ENCODE measurements around the gene FBXW2.
"Not testable (repeated sequence)": the region's sequence is repeated elsewhere in the genome, so short reads cannot be mapped to it uniquely, and the experiment has no call there.

The FBXW2 gene

GRCh38 chr9:120778758-120779157, 14.5 kb downstream of the FBXW2 start:
- DNase-seq (ENCODE audit: low spot score), result peak; percentile 43

GRCh38 chr9:120777229-120777628, 16.0 kb downstream of the FBXW2 start:
- no peak for DNase-seq (ENCODE audit: low spot score)

DNA sequence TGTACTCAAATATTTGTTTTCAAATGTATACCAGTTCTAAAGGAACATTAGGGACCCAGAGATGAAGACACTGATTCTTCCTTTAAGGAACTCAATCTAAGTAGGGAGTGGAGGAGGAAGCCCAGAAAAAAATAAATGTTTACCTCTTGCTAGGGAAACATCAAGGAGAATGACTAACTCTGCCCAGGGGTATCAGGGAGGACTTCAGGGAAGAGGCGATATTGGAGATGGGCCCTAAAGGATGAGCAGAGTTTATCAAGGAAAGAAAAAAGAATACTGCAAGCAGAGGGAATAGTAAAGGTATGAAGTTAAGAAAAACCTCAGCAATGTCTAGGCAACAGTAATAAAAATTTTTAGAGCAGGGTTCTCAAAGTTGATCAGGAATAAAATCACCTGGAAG, 16.4 kb downstream of the FBXW2 start:
- no peak for DNase-seq (ENCODE audit: low spot score)

DNA sequence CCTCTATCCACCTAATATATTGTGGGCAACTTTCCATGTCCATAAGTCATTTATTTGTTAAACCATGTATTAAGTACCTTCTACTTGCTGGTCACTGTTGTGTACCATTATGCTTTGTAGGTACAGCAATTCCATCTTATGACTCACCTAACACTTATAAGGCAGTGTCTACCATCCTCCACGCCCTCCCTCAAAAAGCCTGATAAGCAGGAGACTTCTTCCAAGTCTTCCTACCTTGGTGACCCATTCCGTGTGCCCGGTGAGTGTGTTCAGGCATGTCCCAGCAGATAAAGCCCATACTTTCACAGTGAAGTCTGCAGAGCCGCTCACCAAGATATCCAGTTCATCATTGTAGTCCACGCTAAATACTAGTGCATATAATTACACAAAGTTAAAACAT, 17.4 kb downstream of the FBXW2 start:
- DNase-seq (ENCODE audit: low spot score), result no peak

GRCh38 chr9:120774719-120775118, 18.5 kb downstream of the FBXW2 start:
- no peak for DNase-seq (ENCODE audit: low spot score)

GRCh38 chr9:120773256-120773655, 20.0 kb downstream of the FBXW2 start:
- DNase-seq (ENCODE audit: low spot score), result no peak

- no peak for DNase-seq (ENCODE audit: low spot score)
These were observed 22.3 kb downstream of the FBXW2 start for GRCh38 chr9:120770931-120771330.

DNA sequence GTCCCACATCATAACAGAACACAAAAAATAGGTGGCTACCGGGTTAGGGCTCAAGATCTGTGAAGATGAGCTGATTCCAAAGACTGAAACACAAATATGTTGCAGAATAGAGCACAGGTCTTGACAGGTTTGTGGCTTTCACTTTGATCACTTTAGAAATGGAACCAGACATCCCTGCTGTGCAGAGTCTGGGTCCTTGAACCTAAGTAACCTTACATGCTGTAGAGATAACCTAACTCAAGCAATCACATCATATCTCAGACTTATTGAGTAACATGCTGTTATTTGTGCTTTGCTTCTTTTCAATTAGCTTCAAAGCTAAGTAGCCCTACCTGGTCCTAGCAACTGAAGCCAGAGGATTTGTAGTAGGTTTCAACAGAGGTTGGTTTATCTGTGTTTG, 24.3 kb downstream of the FBXW2 start:
- DNase-seq (ENCODE audit: low spot score), result peak; percentile 32

DNA sequence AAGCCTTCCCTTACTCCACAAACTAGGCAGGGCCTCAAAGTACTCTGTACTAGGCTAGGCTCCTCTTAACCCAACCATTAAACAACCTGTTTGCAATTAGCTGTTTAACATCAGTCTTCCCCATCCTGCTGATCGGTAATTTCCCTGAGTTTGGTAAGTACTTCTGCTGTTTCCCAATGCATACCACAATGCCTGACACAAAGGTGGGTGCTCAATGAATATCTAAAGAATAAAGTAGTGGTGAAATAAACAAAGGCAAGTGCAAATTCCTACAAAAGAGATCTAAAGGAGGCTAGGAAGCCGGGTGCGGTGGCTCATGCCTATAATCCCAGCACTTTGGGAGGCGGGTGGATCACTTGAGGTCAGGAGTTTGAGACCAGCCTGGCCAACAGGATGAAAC, 25.0 kb downstream of the FBXW2 start:
- no peak for DNase-seq (ENCODE audit: low spot score)

- DNase-seq (ENCODE audit: low spot score), result no peak
These were observed 25.8 kb downstream of the FBXW2 start for GRCh38 chr9:120767451-120767850.

DNA sequence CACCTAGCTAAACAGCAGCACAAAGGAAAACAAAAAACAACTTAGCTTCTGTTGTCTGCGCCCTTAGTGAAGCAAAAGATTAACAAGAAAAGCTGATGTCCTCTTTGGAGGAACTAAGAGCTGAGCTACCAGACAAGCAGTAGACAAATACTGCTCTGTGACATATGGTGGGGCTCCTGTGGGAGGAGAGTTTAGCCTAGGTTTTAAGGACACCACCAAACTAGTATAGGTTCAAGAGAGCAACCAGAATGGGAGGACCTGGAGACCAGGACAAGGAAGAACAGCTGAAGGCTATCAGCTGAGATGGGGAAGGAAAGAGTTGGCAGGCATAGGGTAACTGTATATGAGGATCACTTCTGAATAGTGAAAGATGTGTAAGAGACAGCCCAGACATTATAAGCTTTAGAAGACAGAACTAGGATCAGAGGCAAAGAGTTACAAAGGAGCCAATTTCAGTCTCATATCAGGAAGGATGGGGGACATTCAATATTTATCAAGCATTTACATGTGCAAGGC, 27.2 kb downstream of the FBXW2 start:
- no peak for DNase-seq (ENCODE audit: low spot score)

DNA sequence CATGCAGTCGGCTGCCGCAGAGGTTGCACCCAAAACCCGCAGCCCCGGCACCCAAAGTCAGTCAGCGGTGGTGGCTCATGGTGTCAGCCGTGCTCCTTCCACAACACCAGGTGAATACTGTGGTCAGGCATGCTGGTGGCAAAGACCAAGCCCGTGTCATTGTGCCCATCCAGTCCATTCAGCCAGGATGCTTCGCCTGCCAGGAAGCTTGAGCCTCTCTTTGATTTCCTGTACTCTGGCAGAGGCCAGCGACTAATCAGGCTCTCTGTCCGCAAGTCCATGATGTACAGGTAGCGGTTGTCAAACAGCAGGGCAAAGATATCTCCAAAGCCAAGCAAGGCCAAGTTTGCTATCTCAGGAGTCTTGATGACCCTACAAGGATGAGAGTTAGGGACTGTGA, 28.7 kb downstream of the FBXW2 start:
- no peak for DNase-seq (ENCODE audit: low spot score)

GRCh38 chr9:120761006-120761405, 32.2 kb downstream of the FBXW2 start:
- DNase-seq (ENCODE audit: low spot score), result no peak

DNA sequence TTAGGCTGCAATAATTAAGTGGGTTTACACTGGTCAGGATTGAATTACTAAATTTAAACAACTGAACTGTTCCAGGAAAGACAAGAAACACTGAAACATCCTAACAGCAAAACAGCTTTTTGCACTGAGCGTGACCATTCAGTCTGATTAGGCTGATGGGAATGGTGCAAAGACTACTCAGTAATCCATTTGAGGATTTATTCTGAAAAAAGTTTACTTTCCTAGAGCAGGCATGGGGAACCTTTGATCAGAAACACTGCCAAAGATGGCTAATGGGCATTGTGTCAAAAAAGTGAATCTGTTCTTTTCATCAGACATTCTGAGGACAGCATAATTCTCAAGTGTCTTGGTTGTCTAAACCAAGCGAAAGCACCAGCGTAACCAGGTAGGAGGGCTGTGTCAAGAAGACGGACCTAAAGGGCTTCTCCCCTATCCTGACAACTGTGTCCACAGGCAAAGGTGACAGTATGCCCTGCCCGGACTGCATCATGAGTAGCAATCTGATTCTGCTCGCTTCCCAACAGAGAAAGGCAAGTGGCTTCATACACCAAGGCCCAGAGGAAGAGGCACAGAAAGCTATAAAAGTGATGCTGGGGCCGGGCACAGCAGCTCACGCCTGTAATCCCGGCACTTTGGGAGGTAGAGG, 33.3 kb downstream of the FBXW2 start:
- DNase-seq (ENCODE audit: low spot score), result no peak

DNA sequence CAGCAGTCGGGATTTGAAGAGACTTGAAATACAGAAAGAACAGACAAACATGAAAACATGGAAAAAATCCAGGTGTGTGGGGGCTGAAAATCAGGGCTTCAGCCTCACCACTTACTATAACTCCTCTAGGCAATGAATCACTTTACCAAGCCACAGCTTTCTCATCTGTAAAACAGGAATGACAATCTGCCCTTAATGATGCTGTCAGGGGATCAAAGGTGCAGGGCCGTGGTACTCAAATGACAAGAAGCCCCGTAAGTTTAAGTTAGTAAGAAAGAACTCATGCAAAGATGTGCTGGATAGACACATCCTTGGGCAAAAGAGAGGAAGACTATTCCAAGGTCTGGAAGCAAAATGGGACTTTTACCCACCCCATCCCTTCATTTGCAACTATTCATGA, 34.7 kb downstream of the FBXW2 start:
- no peak for DNase-seq (ENCODE audit: low spot score)

- DNase-seq (ENCODE audit: low spot score), result no peak
These were observed 35.9 kb downstream of the FBXW2 start for GRCh38 chr9:120757026-120757913.

GRCh38 chr9:120756531-120756930, 36.7 kb downstream of the FBXW2 start:
- DNase-seq (ENCODE audit: low spot score), result no peak

- DNase-seq (ENCODE audit: low spot score), result peak; percentile 87
These were observed 37.3 kb downstream of the FBXW2 start for GRCh38 chr9:120755810-120756434.

- DNase-seq (ENCODE audit: low spot score), result no peak
These were observed 38.2 kb downstream of the FBXW2 start for GRCh38 chr9:120755044-120755443.

DNA sequence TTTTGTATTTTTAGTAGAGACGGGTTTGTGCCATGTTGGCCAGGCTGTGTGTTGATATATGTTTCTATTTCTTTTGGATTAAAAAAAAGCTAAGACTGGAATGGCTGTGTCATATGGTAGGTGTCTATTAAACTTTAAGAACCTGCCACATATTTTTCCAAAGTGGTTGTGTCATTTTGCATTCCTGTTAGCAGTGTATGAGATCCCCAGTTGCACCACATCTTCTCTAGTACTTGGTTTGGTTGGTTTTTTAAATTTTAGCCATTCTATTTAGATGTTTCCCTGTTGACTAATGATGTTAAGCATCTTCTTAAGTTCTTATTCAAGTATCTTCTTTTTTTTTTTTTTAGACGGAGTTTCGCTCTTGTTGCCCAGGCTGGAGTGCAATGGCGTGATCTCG, 42.8 kb downstream of the FBXW2 start:
- no peak for DNase-seq (ENCODE audit: low spot score)

DNA sequence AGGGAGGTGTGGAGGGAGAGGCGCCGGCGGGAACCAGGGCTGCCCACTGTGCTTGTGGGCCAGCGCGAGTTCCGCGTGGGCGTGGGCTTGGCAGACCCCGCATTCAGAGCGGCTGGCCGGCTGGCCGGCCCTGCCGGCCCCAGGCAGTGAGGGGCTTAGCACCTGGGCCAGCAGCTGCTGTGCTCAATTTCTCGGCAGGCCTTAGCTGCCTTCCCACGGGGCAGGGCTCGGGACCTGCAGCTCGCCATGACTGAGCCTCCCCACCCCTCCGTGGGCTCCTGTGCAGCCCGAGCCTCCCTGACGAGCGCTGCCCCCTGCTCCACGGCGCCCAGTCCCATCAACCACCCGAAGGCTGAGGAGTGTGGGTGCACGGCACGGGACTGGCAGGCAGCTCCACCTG, 46.9 kb downstream of the FBXW2 start:
- DNase-seq (ENCODE audit: low spot score), result not testable (repeated sequence)

GRCh38 chr9:120745278-120745677, 47.9 kb downstream of the FBXW2 start:
- DNase-seq (ENCODE audit: low spot score), result no peak

- DNase-seq (ENCODE audit: low spot score), result peak; percentile 91
These were observed 50.2 kb downstream of the FBXW2 start for GRCh38 chr9:120742951-120743416.
